Stimulated activated CD8-positive, alpha-beta memory T cell treated with anti-CD3 and anti-CD28 coated beads, Interleukin-2, amount 100 ng/mL, for 1 hour (primary cell): ENCODE measurements around the gene NUDT16L1.

Experiments used
- DNase-seq, 2 donors: peaks; one replicate each; pipeline ENCODE4 v3.0.0-alpha.2; 2020; ENCODE audit warnings: low read depth in 2 of 2

The NUDT16L1 gene

GRCh38 chr16:4693296-4693955 is at the start of gene NUDT16L1:
Gene NUDT16L1 (plus strand): TSS chr16:4693562. CDS start chr16:4693727, 165 bp downstream.
- peak; percentile 95 to 96 for DNase-seq

GRCh38 chr16:4646773-4647643 is 46.4 kb upstream of the NUDT16L1 start:
- no peak for DNase-seq

DNA sequence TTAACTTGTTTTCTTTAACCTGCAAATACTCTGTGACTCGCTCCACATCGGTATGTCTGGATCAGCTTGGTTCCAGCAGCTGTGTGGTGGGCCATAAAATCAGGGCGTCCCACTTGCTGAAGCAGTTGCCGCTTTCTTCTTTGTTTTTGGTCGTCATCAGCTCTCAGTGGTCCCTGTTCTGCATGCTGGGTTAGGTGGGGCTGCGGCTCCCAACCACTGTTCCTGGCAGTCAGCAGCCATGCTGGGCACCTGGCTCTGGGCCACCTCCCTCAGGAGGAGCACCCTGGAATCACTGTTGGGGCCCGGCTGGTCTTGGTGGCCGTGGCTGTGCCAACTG is 45.8 kb upstream of the NUDT16L1 start:
- DNase-seq = no peak

GRCh38 chr16:4648917-4649316 is 44.4 kb upstream of the NUDT16L1 start:
- DNase-seq = no peak

DNA sequence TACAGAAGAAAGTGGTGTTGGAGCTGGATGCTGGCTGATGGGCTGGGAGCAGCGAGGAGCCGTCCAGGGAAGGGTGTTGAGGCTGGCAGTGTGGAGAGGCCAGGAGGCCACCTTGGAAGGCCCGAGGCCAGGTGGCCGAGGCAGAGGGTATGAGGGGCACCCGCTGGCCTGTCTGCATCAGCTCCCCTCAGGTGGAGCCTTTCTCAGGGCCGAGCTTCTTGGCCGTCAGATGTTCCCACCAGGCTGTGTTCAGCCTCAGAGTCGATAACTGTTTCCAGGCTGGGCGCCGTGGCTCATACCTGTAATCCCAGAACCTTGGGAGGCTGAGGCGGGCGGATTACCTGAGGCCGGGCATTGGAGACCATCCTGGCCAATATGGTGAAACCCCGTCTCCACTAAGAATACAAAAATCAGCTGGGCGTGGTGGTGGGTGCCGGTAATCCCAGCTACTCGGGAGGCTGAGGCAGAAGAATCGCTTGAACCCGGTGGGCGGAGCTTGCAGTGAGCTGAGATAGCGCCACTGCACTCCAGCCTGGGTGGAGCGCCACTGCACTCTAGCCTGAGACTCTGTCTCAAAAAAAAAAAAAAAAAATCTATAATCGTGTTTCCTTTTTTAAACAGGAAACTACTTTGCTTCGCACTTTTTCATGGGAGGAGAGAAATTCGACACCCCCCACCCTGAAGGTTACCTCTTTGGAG is 43.5 kb upstream of the NUDT16L1 start:
- no peak for DNase-seq

- peak; percentile 29 to 58 for DNase-seq
Measured at GRCh38 chr16:4650443-4651074, 42.8 kb upstream of the NUDT16L1 start.

GRCh38 chr16:4651827-4652226 is 41.5 kb upstream of the NUDT16L1 start:
- DNase-seq = no peak

- no peak for DNase-seq
Measured at GRCh38 chr16:4652561-4652960, 40.8 kb upstream of the NUDT16L1 start.

- no peak for DNase-seq
Measured at GRCh38 chr16:4654011-4654963, 39.1 kb upstream of the NUDT16L1 start.

- no peak for DNase-seq
Measured at GRCh38 chr16:4654964-4655590, 38.3 kb upstream of the NUDT16L1 start.

DNA sequence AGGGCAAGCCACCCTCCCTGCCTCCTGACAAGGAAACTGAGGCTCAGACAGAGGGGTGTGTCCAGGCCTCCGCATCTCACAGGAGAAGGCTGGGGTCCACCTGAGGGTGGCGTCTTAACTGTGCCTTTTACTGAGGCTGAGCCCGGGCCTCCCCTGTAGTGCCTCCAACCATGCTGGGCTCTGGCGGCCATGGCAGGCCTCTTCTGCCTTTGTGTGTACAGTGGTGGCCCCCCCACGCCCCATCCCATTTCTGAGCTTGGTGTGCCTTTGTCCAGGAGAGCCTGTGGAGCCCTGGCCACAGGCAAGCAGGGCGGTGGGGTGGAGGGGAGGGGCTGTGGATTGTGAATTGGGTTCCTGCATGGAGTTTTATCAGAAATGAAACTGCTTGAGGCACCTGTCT is 37.6 kb upstream of the NUDT16L1 start:
- no peak for DNase-seq

DNA sequence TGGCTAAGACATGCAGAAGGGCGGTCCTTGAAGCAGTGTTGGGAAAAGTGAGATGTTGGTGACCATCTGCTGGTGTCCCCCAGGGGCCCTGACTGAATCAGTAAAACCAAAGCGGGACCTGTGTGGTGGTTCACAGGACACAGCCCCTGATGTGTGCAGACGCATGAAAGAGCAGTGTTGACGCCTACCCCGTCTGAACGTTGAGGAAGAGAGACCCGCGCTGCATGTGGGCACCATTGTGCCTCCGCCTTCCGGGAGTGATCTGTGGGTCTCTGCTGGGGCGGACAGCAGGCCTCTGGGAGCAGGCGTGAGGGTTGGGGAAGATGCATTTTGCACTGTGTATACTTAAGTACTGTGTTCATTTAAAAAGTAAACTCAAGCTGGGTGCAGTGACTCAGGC is 37.1 kb upstream of the NUDT16L1 start:
- no peak for DNase-seq

- DNase-seq = no peak
Measured at GRCh38 chr16:4656695-4657686, 36.4 kb upstream of the NUDT16L1 start.

DNA sequence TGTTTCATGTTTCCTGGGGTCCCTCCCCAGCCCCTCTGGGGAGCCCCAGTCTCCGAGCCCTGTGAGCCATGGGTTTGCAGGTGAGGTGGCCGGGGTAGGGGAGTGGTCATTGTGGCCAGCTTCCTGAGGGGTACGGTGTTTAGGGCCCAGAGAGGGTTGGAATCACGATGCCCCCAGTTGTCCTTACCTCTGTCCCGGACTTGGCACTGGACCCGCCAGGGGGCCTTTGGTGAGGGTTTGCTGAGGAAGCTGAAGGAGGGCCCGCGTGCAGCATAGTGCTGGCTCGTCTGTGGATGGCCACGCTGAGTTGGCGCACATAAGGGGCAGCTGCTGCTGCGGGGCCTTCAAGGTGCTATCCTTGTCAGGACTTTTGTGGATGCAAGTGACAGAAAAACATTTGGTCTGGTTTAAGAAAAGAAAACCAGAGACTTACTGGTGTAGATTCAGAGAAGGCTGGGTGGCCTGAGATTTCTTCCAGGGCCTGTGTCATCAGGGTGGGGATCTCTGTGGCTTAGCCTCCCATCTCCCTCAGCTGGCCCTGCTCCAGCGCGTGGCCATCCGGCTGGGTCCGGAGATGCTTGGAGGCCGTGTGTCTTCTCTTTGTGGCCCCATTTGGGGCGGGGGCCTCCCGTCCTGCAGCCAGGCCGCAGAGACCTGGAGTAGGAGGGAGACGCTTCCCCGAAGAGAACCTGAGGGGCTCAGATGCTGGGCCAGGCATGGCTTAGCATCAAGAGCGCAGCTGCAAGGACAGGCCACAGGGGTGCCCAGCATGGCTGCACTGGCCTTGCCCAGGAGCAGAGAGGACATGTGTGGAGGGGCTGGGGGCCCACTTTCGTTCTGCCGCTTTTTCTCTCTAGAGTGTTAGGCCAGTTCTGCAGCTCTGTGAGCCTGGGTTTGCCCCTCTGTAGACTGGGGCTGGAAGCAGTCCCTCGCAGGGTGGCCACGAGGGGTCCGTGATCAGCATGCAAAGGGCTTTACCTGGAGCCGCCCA is 33.7 kb upstream of the NUDT16L1 start:
- no peak for DNase-seq

GRCh38 chr16:4660454-4661007 is 32.8 kb upstream of the NUDT16L1 start:
- DNase-seq = peak in 1 of 2 donors; percentile 41

GRCh38 chr16:4661661-4662060 is 31.7 kb upstream of the NUDT16L1 start:
- no peak for DNase-seq

DNA sequence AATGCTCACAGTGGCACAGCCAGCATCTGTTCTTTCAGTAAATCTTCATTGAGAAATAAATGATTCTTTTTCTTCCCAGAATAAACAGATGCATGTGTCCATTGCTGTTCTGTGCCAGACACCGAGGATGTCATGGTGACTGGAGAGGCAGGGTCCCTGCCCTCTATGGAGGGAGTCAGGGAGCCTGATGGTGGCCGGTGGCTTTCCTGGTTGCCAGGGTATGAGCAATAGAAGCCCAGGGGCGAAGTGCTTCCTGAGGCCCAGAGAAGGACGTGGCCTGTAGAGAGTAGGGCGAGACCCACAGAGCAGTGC is 29.9 kb upstream of the NUDT16L1 start:
- no peak for DNase-seq
